HG03460 (cell line): ENCODE results near the gene USP7.
"Not testable (repeated sequence)": the region's sequence is repeated elsewhere in the genome, so short reads cannot be mapped to it uniquely, and the experiment has no call there.

ENCODE experiments used
- ATAC-seq: cut with Tn5 transposase; IDR thresholded peaks from one replicate; pipeline ENCODE4 v1.9.1; 2021; ENCODE audit not compliant: unreplicated experiment

USP7 gene

DNA sequence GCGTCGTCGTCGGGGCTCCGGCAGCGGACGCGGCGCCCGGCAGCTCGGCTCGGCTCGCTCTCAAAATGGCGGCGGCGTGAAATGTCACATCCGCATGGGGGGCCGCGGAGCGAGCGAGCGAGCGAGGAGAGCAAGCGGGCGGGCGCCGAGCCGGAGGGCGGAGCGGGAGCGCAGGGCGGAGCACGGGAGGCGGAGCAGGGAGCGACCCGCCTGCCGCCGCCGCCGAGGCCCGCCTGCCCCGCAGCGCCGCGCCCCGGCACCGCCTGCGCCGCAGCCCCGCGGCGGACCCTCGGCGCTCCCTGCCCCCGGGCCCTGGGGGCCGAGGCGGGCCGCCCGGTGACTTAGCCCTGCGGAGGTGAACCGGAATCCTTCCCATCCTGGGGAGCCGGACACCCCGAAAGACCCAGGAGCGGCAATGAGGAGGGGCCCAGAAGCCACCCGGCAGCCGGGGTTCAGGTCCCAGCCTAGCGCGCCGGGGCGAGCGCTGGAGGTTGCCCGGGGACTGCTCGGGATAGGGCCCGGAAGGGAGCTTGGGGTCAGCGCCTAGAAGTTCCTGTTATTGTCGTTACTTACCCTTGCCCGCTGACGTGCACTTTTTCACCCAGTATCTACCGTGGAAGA is at the start of gene USP7:
Gene USP7 (minus strand): TSS at position 86 of the 621 bp plus-strand sequence. CDS start 621 bp downstream, outside the sequence.
- ATAC-seq: peak; percentile 75

DNA sequence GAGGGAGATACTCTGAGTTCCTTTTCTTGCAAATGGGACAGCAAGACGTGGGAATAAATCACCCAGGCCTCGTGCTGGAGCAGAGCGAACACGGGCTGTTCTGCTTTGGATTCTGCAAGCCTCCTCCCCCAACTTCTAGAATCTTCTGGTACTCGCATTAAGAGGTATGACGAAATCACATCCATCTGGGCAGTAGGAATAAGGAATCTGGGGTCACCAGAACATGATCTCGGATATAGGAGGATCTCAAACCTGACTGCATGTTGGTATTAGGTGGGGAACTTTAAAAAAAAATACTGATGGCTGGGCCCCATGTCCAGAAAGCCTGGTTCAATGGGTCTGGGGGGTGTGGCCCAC is 49.8 kb upstream of the USP7 start:
- no peak for ATAC-seq

- no peak for ATAC-seq
Observed at GRCh38 chr16:9012848-9013507, 49.3 kb upstream of the USP7 start.

GRCh38 chr16:9012330-9012729 is 48.6 kb upstream of the USP7 start:
- ATAC-seq: no peak

DNA sequence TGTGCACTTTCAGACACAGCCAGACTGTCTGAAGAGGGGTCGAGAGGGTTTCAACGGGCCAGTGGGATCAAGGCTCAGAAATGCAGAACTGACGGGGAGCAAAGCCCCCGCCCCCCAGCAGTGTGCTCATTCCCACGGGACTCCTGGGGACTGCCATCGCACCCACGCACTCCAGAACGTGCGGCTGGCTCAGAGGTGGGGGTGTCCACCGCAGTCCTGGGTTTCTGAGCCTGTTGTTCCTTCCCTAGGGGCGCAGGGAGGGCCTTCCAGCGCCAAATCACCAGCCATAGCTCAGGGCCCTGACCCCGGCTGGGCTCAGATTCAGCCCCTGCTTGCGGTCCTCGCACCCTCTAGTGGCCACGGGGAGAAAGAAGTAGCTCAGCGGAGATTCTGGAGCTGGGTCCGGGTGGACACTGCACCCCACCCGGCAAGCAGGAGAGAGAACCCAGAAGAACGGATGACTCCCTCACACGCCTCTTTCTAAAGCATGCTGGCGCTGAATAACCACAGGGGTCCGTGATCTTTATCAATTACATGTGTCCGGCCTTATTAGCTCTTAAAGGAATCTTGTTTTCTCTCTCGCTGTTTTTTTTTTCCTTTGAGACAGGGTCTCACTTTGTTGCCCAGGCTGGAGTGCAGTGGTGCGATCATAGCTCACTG is 45.0 kb upstream of the USP7 start:
- ATAC-seq: peak; percentile 84

GRCh38 chr16:9007177-9007794 is 43.6 kb upstream of the USP7 start:
- no peak for ATAC-seq

DNA sequence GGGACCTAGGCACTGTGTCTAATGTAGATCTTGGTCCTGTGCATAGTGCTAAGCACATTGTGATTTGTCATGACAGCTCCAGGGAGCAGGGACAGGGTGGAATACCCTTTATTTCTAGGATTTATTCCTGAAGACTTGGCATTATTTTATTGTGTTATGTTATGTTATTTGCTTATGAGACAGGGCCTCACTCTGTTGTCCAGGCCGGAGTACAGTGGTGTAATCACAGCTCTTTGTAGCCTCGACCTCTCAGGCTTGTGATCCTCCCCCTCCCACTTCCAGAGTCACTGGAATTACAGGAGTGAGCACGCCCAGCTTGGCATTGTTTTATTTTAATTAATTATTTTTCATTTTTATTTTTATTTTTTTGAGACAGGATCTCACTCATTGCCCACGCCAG is 40.5 kb upstream of the USP7 start:
- no peak for ATAC-seq

DNA sequence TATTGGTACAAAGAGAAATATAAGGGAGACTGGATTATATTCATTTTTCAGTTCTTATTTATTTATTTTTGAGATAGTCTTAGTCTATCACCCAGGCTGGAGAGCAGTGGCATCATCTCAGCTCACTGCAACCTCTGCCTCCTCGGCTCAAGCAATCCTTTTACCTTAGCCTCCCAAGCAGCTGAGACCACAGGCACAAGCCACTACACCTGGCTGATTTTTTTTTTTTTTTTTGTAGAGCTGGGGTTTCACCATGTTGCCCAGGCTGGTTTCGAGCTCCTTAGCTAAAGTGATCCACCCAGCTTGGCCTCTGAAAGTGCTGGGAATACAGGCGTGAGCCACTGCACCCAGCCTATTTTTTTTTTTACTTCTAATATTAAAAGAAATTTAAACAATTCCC is 40.1 kb upstream of the USP7 start:
- ATAC-seq: no peak

DNA sequence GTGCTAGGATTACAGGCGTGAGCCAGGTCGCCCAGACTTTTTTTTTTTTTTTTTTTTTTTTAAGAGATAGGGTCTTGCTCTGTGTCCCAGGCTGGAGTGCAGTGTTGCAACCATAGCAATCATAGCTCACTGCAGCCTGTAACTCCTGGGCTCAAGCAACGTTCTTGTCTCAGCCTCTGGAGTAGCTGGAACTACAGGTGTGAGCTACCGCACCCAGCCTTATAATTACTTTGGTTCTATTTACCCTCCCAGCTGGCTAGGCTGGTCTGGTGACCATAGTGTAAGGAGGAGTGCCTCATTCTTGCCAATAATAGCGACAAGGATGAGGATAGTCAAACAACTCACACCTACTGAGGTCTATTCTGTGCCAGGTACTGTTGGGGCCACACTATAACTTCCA is 39.6 kb upstream of the USP7 start:
- ATAC-seq: no peak

GRCh38 chr16:9002042-9002441 is 38.3 kb upstream of the USP7 start:
- no peak for ATAC-seq

- ATAC-seq: no peak
Observed at GRCh38 chr16:9000664-9001063, 37.0 kb upstream of the USP7 start.

- no peak for ATAC-seq
Observed at GRCh38 chr16:8999800-9000199, 36.1 kb upstream of the USP7 start.

GRCh38 chr16:8998108-8998507 is 34.4 kb upstream of the USP7 start:
- ATAC-seq: no peak

GRCh38 chr16:8996891-8997290 is 33.2 kb upstream of the USP7 start:
- ATAC-seq: no peak

DNA sequence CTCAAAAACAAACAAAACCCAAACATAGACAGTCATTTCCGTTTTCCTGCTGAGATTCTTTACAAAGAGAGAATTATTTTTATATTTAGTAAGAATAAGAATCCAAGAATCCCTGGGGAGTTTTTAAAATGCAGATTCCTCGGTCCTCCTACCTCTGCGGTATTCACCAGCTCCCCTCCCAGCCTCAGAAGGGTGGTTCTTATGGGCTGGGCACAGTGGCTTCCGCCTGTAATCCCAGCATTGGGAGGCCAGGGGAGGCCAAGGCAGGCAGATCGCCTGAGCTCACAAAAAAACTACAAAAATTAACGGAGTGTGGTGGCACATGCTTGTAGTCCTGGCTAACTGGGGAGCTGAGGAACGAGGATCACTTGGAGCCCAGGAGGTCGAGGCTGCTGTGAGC is 26.7 kb upstream of the USP7 start:
- ATAC-seq: no peak

DNA sequence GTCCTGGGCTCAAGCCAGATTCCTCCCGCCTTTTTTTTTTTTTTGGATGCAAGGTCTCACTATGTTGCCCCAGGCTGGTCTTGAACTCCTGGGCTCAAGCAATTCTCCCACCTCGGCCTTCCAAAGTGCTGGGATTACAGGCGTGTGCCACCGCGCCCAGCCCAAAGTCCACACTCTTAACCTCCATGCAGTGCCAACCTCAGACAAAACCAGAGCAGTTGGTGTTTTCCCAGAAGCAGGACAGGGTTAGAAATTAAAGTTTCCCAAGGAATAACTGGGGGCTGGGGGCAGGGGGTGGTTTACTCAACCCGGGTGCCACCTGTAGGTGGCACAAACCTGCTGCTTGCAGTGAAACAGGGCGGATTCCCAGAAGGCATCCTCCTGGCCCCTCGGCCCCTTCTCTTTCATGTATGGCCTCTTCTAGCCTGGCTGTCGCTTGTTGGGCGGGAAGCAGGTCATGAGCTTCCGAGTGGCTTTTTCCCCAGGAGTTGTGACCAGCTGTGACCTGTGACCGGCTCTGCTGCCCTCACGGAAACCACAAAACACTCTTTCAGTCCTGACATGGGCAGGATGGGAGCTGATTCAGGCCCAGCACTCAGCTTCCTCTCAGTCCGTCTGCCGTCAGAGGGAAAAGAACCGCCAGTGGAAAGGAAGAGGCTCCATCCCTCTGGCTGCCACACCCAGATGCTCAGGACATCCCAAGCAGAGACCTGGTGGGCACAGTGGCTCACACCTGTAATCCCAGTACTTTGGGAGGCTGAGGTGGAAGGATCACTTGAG is 25.6 kb upstream of the USP7 start:
- no peak for ATAC-seq

DNA sequence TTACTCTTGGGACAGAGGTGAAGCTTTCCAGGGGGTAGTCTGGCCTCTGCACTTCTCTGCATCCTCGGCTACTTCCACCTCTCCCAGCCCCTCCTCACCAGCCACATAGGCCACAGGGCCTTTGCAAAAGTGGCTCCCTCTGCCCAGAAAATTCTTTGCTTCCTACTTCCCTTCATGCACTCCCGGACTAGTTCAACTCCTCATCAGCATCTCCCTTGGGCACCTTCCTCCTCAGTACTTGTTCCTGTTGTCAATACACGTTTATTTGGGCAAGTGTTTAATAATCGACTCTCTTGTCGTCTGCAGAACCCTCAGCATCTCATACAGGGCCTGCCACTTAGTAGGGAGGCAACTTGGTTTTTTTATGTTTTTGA is 23.1 kb upstream of the USP7 start:
- no peak for ATAC-seq

- ATAC-seq: no peak
Observed at GRCh38 chr16:8986111-8986510, 22.4 kb upstream of the USP7 start.

DNA sequence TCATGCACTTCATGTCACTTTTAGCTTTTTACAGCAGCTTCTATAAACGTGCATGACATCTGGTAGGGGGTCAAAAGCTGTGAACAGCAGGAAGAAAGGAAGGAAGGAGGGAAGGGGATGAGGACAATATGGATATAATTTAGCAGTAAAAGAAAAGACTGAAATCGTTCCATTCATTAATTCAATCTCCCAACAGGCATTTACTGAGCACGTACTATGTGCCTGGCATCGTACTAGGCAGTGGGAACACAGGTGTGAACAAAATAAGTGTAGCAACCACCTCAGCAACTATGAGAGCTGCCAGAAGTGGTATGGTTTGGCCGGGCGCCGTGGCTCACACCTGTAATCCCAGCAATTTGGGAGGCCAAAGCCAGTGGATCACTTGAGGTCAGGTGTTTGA is 19.1 kb upstream of the USP7 start:
- no peak for ATAC-seq

DNA sequence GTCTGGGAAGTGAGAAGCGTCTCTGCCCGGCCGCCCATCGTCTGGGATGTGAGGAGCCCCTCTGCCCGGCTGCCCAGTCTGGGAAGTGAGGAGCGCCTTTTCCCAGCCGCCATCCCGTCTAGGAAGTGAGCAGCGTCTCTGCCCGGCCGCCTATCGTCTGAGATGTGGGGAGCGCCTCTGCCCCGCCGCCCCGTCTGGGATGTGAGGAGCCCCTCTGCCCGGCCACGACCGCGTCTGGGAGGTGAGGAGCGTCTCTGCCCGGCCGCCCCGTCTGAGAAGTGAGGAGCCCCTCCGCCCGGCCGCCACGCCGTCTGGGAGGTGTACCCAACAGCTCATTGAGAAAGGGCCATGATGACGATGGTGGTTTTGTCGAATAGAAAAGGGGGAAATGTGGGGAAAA is 18.2 kb upstream of the USP7 start:
- ATAC-seq: not testable (repeated sequence)

GRCh38 chr16:8976189-8976588 is 12.5 kb upstream of the USP7 start:
- not testable (repeated sequence) for ATAC-seq
